H1 (cell line): ENCODE data around the gene PTPN12. TPM values are rescaled to one million over a fixed set of nuclear protein-coding genes. Genes with fewer than 3 reads are reported as not detected.
"Not testable (repeated sequence)": the region's sequence is repeated elsewhere in the genome, so short reads cannot be mapped to it uniquely, and the experiment has no call there.

Experiments
- CTCF ChIA-PET: fragments of 300-600 bp; sonication (Branson Sonifier 250); formaldehyde crosslinking; loops from one replicate; lab custom pipeline; 2021; ENCODE audit not compliant: partially characterized antibody; lab: Charles Lee
- POLR2A ChIA-PET: fragments of 300-600 bp; sonication (Branson Sonifier 250); formaldehyde crosslinking; loops from one replicate; lab custom pipeline; 2021; ENCODE audit warnings: inconsistent platforms; ENCODE audit not compliant: partially characterized antibody; lab: Charles Lee
- DNase-seq, 2 experiments: peaks; one replicate each; pipeline versions ENCODE4 v3.0.0 to v3.0.0-alpha.2; 2010 to 2022; ENCODE audit warnings: low spot score in 2 of 2, low read depth in 1 of 2, mixed read lengths in 1 of 2
- FAIRE-seq: peaks from 2 replicates; lab custom pipeline; 2011; peaks lifted over from hg19 to GRCh38; lab: Jason Lieb, UNC
- H2AFZ ChIP-seq: 2 replicates; pipeline ENCODE4 v1.8.1; 2012; ENCODE audit warnings: low read length, inconsistent platforms
- H2AK5ac ChIP-seq: 2 replicates; pipeline ENCODE4 v1.6.1; 2013; ENCODE audit warnings: low read depth, low read length
- H2BK120ac ChIP-seq: replicated peaks from 2 replicates; pipeline ENCODE3; 2013; ENCODE audit warnings: low read depth, low read length, inconsistent platforms
- H2BK12ac ChIP-seq: 2 replicates; pipeline ENCODE4 v1.6.1; 2013; ENCODE audit warnings: low read depth, low read length
- H2BK15ac ChIP-seq: 2 replicates; pipeline ENCODE4 v1.6.1; 2013; ENCODE audit warnings: low read length
- H2BK20ac ChIP-seq: 2 replicates; pipeline ENCODE4 v1.6.1; 2013; ENCODE audit warnings: low read length
- H2BK5ac ChIP-seq: 2 replicates; pipeline ENCODE4 v1.6.1; 2013; ENCODE audit warnings: low read depth, low read length
- H3K14ac ChIP-seq: 2 replicates; pipeline ENCODE4 v1.6.1; 2013; ENCODE audit warnings: inconsistent platforms; ENCODE audit not compliant: insufficient read length
- H3K18ac ChIP-seq: 2 replicates; pipeline ENCODE4 v1.6.1; 2013; ENCODE audit warnings: low read length; ENCODE audit errors: extremely low read depth
- H3K23ac ChIP-seq: 2 replicates; pipeline ENCODE4 v1.6.1; 2013; ENCODE audit warnings: inconsistent platforms; ENCODE audit not compliant: insufficient read length
- H3K23me2 ChIP-seq: 2 replicates; pipeline ENCODE4 v1.6.1; 2013; ENCODE audit warnings: low read depth, low read length
- H3K27ac ChIP-seq: 2 replicates; pipeline ENCODE4 v1.6.1; 2011; ENCODE audit warnings: low read depth, low read length, inconsistent platforms
- H3K27me3 ChIP-seq, 4 experiments: replicated peaks in 1 of 4; 1 replicate in 1 of 4; 2 replicates in 3 of 4; pipeline versions ENCODE4 v1.6.1 to v1.8.1; 2011 to 2013; ENCODE audit warnings: low read length in 3 of 4, mild to moderate bottlenecking in 3 of 4, inconsistent platforms in 2 of 4, mixed read lengths in 2 of 4, moderate library complexity in 1 of 4; ENCODE audit not compliant: control insufficient read depth in 3 of 4, insufficient read depth in 3 of 4; ENCODE audit errors: extremely low read depth in 1 of 4
- H3K36me3 ChIP-seq, 4 experiments: 2 replicates each; pipeline versions ENCODE4 v1.6.1 to v1.8.1; 2011 to 2013; ENCODE audit warnings: mild to moderate bottlenecking in 4 of 4, low read length in 3 of 4, moderate library complexity in 2 of 4, control low read depth in 1 of 4, inconsistent platforms in 1 of 4; ENCODE audit not compliant: insufficient read depth in 4 of 4, control insufficient read depth in 2 of 4
- H3K4ac ChIP-seq: replicated peaks from 2 replicates; pipeline ENCODE3; 2013; ENCODE audit warnings: low read length, low read depth, mixed read lengths, inconsistent platforms; ENCODE audit not compliant: insufficient read length
- H3K4me1 ChIP-seq, 4 experiments: replicated peaks in 1 of 4; 1 replicate in 1 of 4; 2 replicates in 3 of 4; pipeline versions ENCODE4 v1.6.1 to v1.8.1; 2011 to 2013; ENCODE audit warnings: low read length in 3 of 4, inconsistent platforms in 2 of 4, mixed read lengths in 1 of 4; ENCODE audit not compliant: insufficient read depth in 4 of 4, control insufficient read depth in 3 of 4
- H3K4me2 ChIP-seq, 2 experiments: 2 replicates each; pipeline versions ENCODE4 v1.6.1 to v1.8.1; 2011 to 2013; ENCODE audit warnings: low read depth in 2 of 2, low read length in 2 of 2, control low read depth in 1 of 2, inconsistent platforms in 1 of 2, mild to moderate bottlenecking in 1 of 2; ENCODE audit not compliant: insufficient read depth in 1 of 2
- H3K4me3 ChIP-seq, 4 experiments: fragments of 200-600, 300-600 bp in 1 of 4; sonication (generic), shearing (Covaris generic), sonication (Bioruptor Twin) in 1 of 4; 2 replicates each; pipeline versions ENCODE4 v1.5.1 to v1.8.1; 2011 to 2016; ENCODE audit warnings: low read length in 4 of 4, low read depth in 3 of 4, control low read depth in 2 of 4, inconsistent platforms in 2 of 4, mild to moderate bottlenecking in 2 of 4, mixed read lengths in 1 of 4, moderate library complexity in 1 of 4; ENCODE audit not compliant: insufficient read depth in 2 of 4; ENCODE audit errors: extremely low read depth in 1 of 4
- H3K56ac ChIP-seq: replicated peaks from 2 replicates; pipeline ENCODE3; 2013; ENCODE audit warnings: low read depth, mild to moderate bottlenecking, mixed read lengths, low read length, inconsistent platforms; ENCODE audit not compliant: insufficient read length
- H3K79me1 ChIP-seq: 2 replicates; pipeline ENCODE4 v1.6.1; 2013; ENCODE audit warnings: low read depth, low read length, control low read depth
- H3K79me2 ChIP-seq, 2 experiments: 2 replicates each; pipeline versions ENCODE4 v1.6.1 to v1.8.1; 2012 to 2013; ENCODE audit warnings: low read length in 2 of 2, mild to moderate bottlenecking in 2 of 2, inconsistent platforms in 1 of 2; ENCODE audit not compliant: insufficient read depth in 2 of 2, control insufficient read depth in 1 of 2
- H3K9ac ChIP-seq, 4 experiments: replicated peaks in 1 of 4; 1 replicate in 1 of 4; 2 replicates in 3 of 4; pipeline versions ENCODE4 v1.6.1 to v1.8.1; 2011 to 2013; ENCODE audit warnings: low read depth in 3 of 4, low read length in 3 of 4, control low read depth in 2 of 4, mild to moderate bottlenecking in 2 of 4, moderate library complexity in 2 of 4, inconsistent platforms in 1 of 4; ENCODE audit errors: extremely low read depth in 1 of 4
- H3K9me3 ChIP-seq, 2 experiments: 2 replicates each; pipeline versions ENCODE4 v1.6.1 to v1.8.1; 2012 to 2013; ENCODE audit warnings: mild to moderate bottlenecking in 2 of 2, moderate library complexity in 2 of 2, control low read depth in 1 of 2, inconsistent platforms in 1 of 2, low read depth in 1 of 2, low read length in 1 of 2, mixed read lengths in 1 of 2; ENCODE audit not compliant: insufficient read depth in 2 of 2
- H4K20me1 ChIP-seq, 2 experiments: replicated peaks in 1 of 2; 2 replicates each; pipeline versions ENCODE3 to v1.8.1; 2011 to 2013; ENCODE audit warnings: inconsistent platforms in 2 of 2, low read length in 2 of 2, mild to moderate bottlenecking in 1 of 2; ENCODE audit not compliant: insufficient read depth in 2 of 2, control insufficient read depth in 1 of 2
- H4K5ac ChIP-seq: 2 replicates; pipeline ENCODE4 v1.6.1; 2013; ENCODE audit warnings: low read length, low read depth, mixed read lengths, inconsistent platforms; ENCODE audit not compliant: insufficient read length
- H4K8ac ChIP-seq: 2 replicates; pipeline ENCODE4 v1.8.0; 2013; ENCODE audit warnings: mild to moderate bottlenecking, moderate library complexity, low read length, inconsistent platforms; ENCODE audit not compliant: insufficient read depth; ENCODE audit errors: extremely low read depth
- H4K91ac ChIP-seq: replicated peaks from 2 replicates; pipeline ENCODE3; 2013; ENCODE audit warnings: low read length, mixed read lengths, inconsistent platforms; ENCODE audit not compliant: insufficient read length
- WGBS, 2 experiments: shearing (Covaris generic) in 1 of 2; methylation state at CpG; one replicate each; pipeline versions ENCODE4 v1.1.6 to v1.1.7; 2013 to 2015; ENCODE audit warnings: low lambda C conversion rate in 2 of 2, mixed read lengths in 2 of 2, inconsistent platforms in 1 of 2, low coverage in 1 of 2, missing lambda C conversion rate in 1 of 2; ENCODE audit not compliant: insufficient replicate concordance in 2 of 2, insufficient coverage in 1 of 2, insufficient read length in 1 of 2; ENCODE audit errors: extremely low coverage in 1 of 2, missing lambda C conversion rate in 1 of 2; 5-methylcytosine and 5-hydroxymethylcytosine counted together
- polyA plus RNA-seq, 7 experiments: library from polyadenylated mRNA; depleted of rRNA in 3 of 7; stranded (reverse) in 5 of 7; unstranded in 2 of 7; fragments of >200 nt in 5 of 7; fragments of 200-250 nt in 2 of 7; gene quantifications; 1 replicate in 5 of 7; 2 replicates in 1 of 7; 4 replicates in 1 of 7; pipeline versions ENCODE4 v1.2.1 to v1.2.3, GENCODE V29; 2011 to 2013; ENCODE audit warnings: missing spikeins in 2 of 7, mixed read lengths in 2 of 7
- total RNA-seq: library from RNA; stranded (reverse); fragmentation: NEBNext Ultra II Directional; extraction: Animal tissue kit (Norgen Biotek cat#: 25700); gene quantifications from 2 replicates; pipeline ENCODE4 v1.2.1, GENCODE V29; 2021

The PTPN12 gene
- total and polyA plus RNA-seq, 2 of the 8 experiments (the other 6 are each of a cell fraction or from before 2014, with no cell fraction given) = 39.7 to 132 TPM

DNA sequence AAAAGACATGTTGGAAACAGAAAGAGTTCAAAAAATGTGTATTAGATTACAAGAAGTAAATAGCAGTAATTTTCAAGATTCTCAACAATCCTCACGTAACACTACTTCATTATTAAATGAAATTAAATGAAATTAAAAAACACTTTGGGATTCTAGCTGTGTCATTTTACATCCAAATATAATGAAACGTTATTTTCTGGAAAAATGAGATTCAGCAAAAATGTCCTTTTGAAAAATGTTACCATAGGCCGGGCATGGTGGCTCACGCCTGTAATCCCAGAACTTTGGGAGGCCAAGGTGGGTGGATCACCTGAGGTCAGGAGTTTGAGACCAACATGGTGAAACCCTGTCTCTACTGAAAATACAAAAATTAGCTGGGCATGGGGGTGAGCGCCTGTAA, 15.6 kb upstream of the PTPN12 start:
- H2BK5ac ChIP-seq, H4K91ac ChIP-seq, H3K4me3 ChIP-seq, H2BK20ac ChIP-seq, POLR2A ChIA-PET, H3K79me2 ChIP-seq, H3K9me3 ChIP-seq, H2BK15ac ChIP-seq, H4K8ac ChIP-seq, H3K9ac ChIP-seq, H3K18ac ChIP-seq, H3K23ac ChIP-seq, H3K14ac ChIP-seq, CTCF ChIA-PET, H3K79me1 ChIP-seq, H2BK120ac ChIP-seq, FAIRE-seq, H2AK5ac ChIP-seq, H3K4me2 ChIP-seq, H3K27me3 ChIP-seq, H3K4me1 ChIP-seq, H3K56ac ChIP-seq, H3K4ac ChIP-seq, H3K23me2 ChIP-seq, DNase-seq, H4K20me1 ChIP-seq, H3K36me3 ChIP-seq, H2AFZ ChIP-seq, H3K27ac ChIP-seq, H4K5ac ChIP-seq, H2BK12ac ChIP-seq: not testable (repeated sequence)
- WGBS, 2 experiments = 94% methylated on average over 5 of the region's 5 CpGs; no CpG with 5 or more reads in 1 of the 2 experiments
